SU-DHL-6 (cell line): ENCODE results near the gene NDFIP1.

ENCODE experiments used
- CTCF ChIP-seq: fragments of 200-600 bp; sonication (generic); IDR thresholded peaks from one replicate; pipeline ENCODE4 v1.5.1; 2017; ENCODE audit warnings: antibody characterized with exemption, mild to moderate bottlenecking, low read length, moderate library complexity; ENCODE audit not compliant: insufficient read depth, poor library complexity, severe bottlenecking
- EZH2phosphoT487 ChIP-seq: fragments of 200-600 bp; sonication (generic), shearing (Covaris generic); conservative IDR thresholded peaks from 2 replicates; pipeline ENCODE4 v1.6.1; 2018; ENCODE audit warnings: mild to moderate bottlenecking, antibody characterized with exemption, low read length, moderate library complexity, mixed read lengths

GRCh38 chr5:142069606-142070399 lies 38.8 kb upstream of the NDFIP1 start:
- TF ChIP-seq CTCF = no peak
- no peak for TF ChIP-seq EZH2phosphoT487
